ENCODE measurements around the gene GJC3. TPM values are rescaled to one million over a fixed set of nuclear protein-coding genes. Genes with fewer than 3 reads are reported as not detected.

Gene GJC3
- total and polyA plus RNA-seq, 2 of the 13 experiments (the other 11 are each of a cell fraction or from before 2014, with no cell fraction given), result 0.75 to 1.4 TPM

- TF ChIP-seq U2AF2 (IDR thresholded peaks at IDR 0.05; ENCODE audit: low read depth, low read length) (no peak), LCORL (IDR thresholded peaks at IDR 0.05) (no peak), LCORL (CRISPR knock-in tag; IDR thresholded peaks at IDR 0.05) (peak; percentile 45; the same call in 1 of the 2 replicates), ZNF530 (CRISPR knock-in tag; IDR thresholded peaks at IDR 0.05; ENCODE audit: low read depth) (no peak), RNF2 (conservative IDR thresholded peaks at IDR 0.05; ENCODE audit: low read depth) (0 out of 2 replicates have a peak, but pooled peaks have one; percentile 26), MBD4 (IDR thresholded peaks at IDR 0.05; ENCODE audit: borderline replicate concordance, low read length) (no peak), YEATS4 (CRISPR knock-in tag; IDR thresholded peaks at IDR 0.05; ENCODE audit: borderline replicate concordance) (peak; percentile 84; the same call in 1 of the 2 replicates), ZNF331 (CRISPR knock-in tag; IDR thresholded peaks at IDR 0.05) (no peak), ZNF644 (CRISPR knock-in tag; IDR thresholded peaks at IDR 0.05; ENCODE audit: low read depth) (no peak), ZNF460 (CRISPR knock-in tag; IDR thresholded peaks at IDR 0.05; ENCODE audit: borderline replicate concordance) (no peak; the same call in 1 of the 2 replicates), TCF7 (IDR thresholded peaks at IDR 0.05; ENCODE audit: low read depth) (no peak), ISL2 (CRISPR knock-in tag; IDR thresholded peaks at IDR 0.05) (no peak; the same call in 1 of the 2 replicates), SSRP1 (CRISPR knock-in tag; IDR thresholded peaks at IDR 0.05) (no peak), SRSF4 (IDR thresholded peaks at IDR 0.05; ENCODE audit: low read depth, low read length, poor library complexity, severe bottlenecking) (no peak), ZNF614 (CRISPR knock-in tag; IDR thresholded peaks at IDR 0.05; ENCODE audit: borderline replicate concordance) (peak; percentile 48; the same call in 1 of the 2 replicates), MTA3 (CRISPR knock-in tag; IDR thresholded peaks at IDR 0.05) (no peak)
- TF ChIP-seq, protein P1, sequence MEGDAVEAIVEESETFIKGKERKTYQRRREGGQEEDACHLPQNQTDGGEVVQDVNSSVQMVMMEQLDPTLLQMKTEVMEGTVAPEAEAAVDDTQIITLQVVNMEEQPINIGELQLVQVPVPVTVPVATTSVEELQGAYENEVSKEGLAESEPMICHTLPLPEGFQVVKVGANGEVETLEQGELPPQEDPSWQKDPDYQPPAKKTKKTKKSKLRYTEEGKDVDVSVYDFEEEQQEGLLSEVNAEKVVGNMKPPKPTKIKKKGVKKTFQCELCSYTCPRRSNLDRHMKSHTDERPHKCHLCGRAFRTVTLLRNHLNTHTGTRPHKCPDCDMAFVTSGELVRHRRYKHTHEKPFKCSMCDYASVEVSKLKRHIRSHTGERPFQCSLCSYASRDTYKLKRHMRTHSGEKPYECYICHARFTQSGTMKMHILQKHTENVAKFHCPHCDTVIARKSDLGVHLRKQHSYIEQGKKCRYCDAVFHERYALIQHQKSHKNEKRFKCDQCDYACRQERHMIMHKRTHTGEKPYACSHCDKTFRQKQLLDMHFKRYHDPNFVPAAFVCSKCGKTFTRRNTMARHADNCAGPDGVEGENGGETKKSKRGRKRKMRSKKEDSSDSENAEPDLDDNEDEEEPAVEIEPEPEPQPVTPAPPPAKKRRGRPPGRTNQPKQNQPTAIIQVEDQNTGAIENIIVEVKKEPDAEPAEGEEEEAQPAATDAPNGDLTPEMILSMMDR (CRISPR knock-in tag; IDR thresholded peaks at IDR 0.05), result peak; percentile 67
- TF ChIP-seq, protein P2, sequence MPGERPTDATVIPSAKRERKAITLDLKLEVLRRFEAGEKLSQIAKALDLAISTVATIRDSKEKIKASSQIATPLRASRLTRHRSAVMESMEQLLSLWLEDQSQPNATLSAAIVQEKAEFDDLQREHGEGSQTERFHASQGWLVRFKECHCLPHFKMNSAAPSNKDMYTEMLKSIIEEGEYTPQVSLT (CRISPR knock-in tag; IDR thresholded peaks at IDR 0.05; ENCODE audit: borderline replicate concordance, low read depth), result no peak
- TF ChIP-seq, protein P3, sequence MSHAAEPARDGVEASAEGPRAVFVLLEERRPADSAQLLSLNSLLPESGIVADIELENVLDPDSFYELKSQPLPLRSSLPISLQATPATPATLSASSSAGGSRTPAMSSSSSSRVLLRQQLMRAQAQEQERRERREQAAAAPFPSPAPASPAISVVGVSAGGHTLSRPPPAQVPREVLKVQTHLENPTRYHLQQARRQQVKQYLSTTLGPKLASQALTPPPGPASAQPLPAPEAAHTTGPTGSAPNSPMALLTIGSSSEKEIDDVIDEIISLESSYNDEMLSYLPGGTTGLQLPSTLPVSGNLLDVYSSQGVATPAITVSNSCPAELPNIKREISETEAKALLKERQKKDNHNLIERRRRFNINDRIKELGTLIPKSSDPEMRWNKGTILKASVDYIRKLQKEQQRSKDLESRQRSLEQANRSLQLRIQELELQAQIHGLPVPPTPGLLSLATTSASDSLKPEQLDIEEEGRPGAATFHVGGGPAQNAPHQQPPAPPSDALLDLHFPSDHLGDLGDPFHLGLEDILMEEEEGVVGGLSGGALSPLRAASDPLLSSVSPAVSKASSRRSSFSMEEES (CRISPR knock-in tag; IDR thresholded peaks at IDR 0.05), result 0 out of 2 replicates have a peak, but pooled peaks have one; percentile 44
Observed at GRCh38 chr7:99918959-99919813, 10.2 kb downstream of the GJC3 start, which contains the start of gene TRIM4 (continued).

Measured in HepG2 (cell line).